HepG2 (cell line): ENCODE data around the gene CDCA4. TPM values are rescaled to one million over a fixed set of nuclear protein-coding genes. Genes with fewer than 3 reads are reported as not detected.

Experiments
- ATAC-seq: fragments of 200-7000 bp; cut with Tn5 transposase; 3 replicates; pipeline ENCODE4 v1.9.1; 2020; ENCODE audit warnings: mild to moderate bottlenecking, moderate library complexity
- BruUV-seq: library from RNA; stranded (reverse); fragments of 400-500 nt; replicated peaks from 2 replicates; lab custom pipeline; 2021; lab: Mats Ljungman, UMichigan
- CTCF ChIA-PET: fragments of 300-600 bp; formaldehyde crosslinking; extraction: SDS; loops from one replicate; lab custom pipeline; 2021; ENCODE audit warnings: low total read pairs, inconsistent platforms, low intra/inter-chr PET ratio; lab: Yijun Ruan, JAX
- POLR2A ChIA-PET: fragments of 350-600 bp; sonication (Branson Sonifier 250); formaldehyde crosslinking; loops from one replicate; lab custom pipeline; 2020; ENCODE audit warnings: antibody characterized with exemption, inconsistent platforms; lab: Yijun Ruan, JAX
- DNase-seq: peaks from one replicate; pipeline ENCODE4 v3.0.0-alpha.2; 2015; ENCODE audit warnings: low spot score
- FAIRE-seq: peaks from 3 replicates; lab custom pipeline; 2011; peaks lifted over from hg19 to GRCh38; lab: Jason Lieb, UNC
- H2AFZ ChIP-seq: one replicate; pipeline ENCODE4 v1.6.1; 2011; ENCODE audit warnings: low read length, inconsistent platforms
- H3K27ac ChIP-seq: fragments of 300-600 bp; 3 replicates; pipeline ENCODE4 v1.8.0; 2011; ENCODE audit warnings: mixed run types, mild to moderate bottlenecking, mixed read lengths, low read length, inconsistent platforms; ENCODE audit not compliant: insufficient read depth; ENCODE audit errors: extremely low read length
- H3K27me3 ChIP-seq, 2 experiments: fragments of 200-600 bp in 1 of 2; 2 replicates in 1 of 2; 3 replicates in 1 of 2; pipeline versions ENCODE4 v1.6.0 to v1.8.0; 2011; ENCODE audit warnings: low read length in 2 of 2, mild to moderate bottlenecking in 2 of 2, moderate library complexity in 2 of 2, inconsistent platforms in 1 of 2; ENCODE audit not compliant: insufficient read depth in 2 of 2, control insufficient read depth in 1 of 2
- H3K36me3 ChIP-seq, 2 experiments: fragments of 200-600 bp in 1 of 2; replicated peaks in 1 of 2; 2 replicates in 1 of 2; 3 replicates in 1 of 2; pipeline versions ENCODE4 v1.5.1 to v1.8.0; 2011; ENCODE audit warnings: low read length in 2 of 2, inconsistent platforms in 1 of 2; ENCODE audit not compliant: insufficient read depth in 2 of 2, control insufficient read depth in 1 of 2
- H3K4me1 ChIP-seq: 2 replicates; pipeline ENCODE4 v1.5.1; 2012; ENCODE audit warnings: low read length, inconsistent platforms; ENCODE audit not compliant: insufficient read depth
- H3K4me2 ChIP-seq: 2 replicates; pipeline ENCODE4 v1.6.0; 2011; ENCODE audit warnings: low read depth, low read length, inconsistent platforms
- H3K4me3 ChIP-seq, 3 experiments: fragments of 200-600 bp in 1 of 3; sonication (generic), shearing (Covaris generic) in 1 of 3; replicated peaks in 1 of 3; 2 replicates each; pipeline ENCODE4 v1.5.1; 2011 to 2016; ENCODE audit warnings: low read length in 3 of 3, inconsistent platforms in 2 of 3, low read depth in 2 of 3, mild to moderate bottlenecking in 2 of 3, control low read depth in 1 of 3, mixed read lengths in 1 of 3; ENCODE audit not compliant: insufficient read depth in 1 of 3
- H3K79me2 ChIP-seq: one replicate; pipeline ENCODE4 v1.6.1; 2011; ENCODE audit warnings: low read length, inconsistent platforms; ENCODE audit not compliant: insufficient read depth
- H3K9ac ChIP-seq: 2 replicates; pipeline ENCODE4 v1.6.0; 2011; ENCODE audit warnings: mild to moderate bottlenecking, low read depth, low read length, inconsistent platforms; ENCODE audit not compliant: insufficient read depth
- H3K9me3 ChIP-seq: 2 replicates; pipeline ENCODE4 v1.5.1; 2012; ENCODE audit warnings: mild to moderate bottlenecking, low read length
- H4K20me1 ChIP-seq: 2 replicates; pipeline ENCODE4 v1.6.0; 2011; ENCODE audit warnings: inconsistent platforms, mild to moderate bottlenecking, low read length, moderate library complexity; ENCODE audit not compliant: insufficient read depth
- ARNT ChIP-seq: fragments of 450-650 bp; IDR thresholded peaks from 2 replicates; pipeline ENCODE4 v1.6.1; 2017
- CCDC6 ChIP-seq: sonication (generic); formaldehyde crosslinking; IDR thresholded peaks from 2 replicates; pipeline ENCODE4 v1.8.1; 2022; ENCODE audit warnings: mild to moderate bottlenecking, missing genetic modification reagents, moderate library complexity
- FOSL2 ChIP-seq: sonication (generic); formaldehyde crosslinking; IDR thresholded peaks from 2 replicates; pipeline ENCODE4 v1.4.0; 2020; ENCODE audit warnings: missing genetic modification reagents
- FOXP1 ChIP-seq, 2 experiments: fragments of 450-650 bp in 1 of 2; IDR thresholded peaks; 2 replicates each; pipeline ENCODE4 v1.6.1; 2017 to 2018; ENCODE audit warnings: antibody characterized with exemption in 1 of 2
- RELA ChIP-seq: sonication (generic); formaldehyde crosslinking; IDR thresholded peaks from 2 replicates; pipeline ENCODE4 v1.4.0; 2020; ENCODE audit warnings: missing genetic modification reagents
- ZBTB8A ChIP-seq: sonication (generic); formaldehyde crosslinking; IDR thresholded peaks from 2 replicates; pipeline ENCODE4 v1.4.0; 2020; ENCODE audit warnings: mild to moderate bottlenecking, low read depth, missing genetic modification reagents, borderline replicate concordance
- ZNF432 ChIP-seq: sonication (generic); formaldehyde crosslinking; IDR thresholded peaks from 2 replicates; pipeline ENCODE4 v1.5.0; 2020; ENCODE audit warnings: missing genetic modification reagents, mild to moderate bottlenecking, borderline replicate concordance
- ZNF749 ChIP-seq: sonication (generic); formaldehyde crosslinking; IDR thresholded peaks from 2 replicates; pipeline ENCODE4 v1.8.0; 2022; ENCODE audit warnings: mild to moderate bottlenecking, missing genetic modification reagents, moderate library complexity, borderline replicate concordance
- WGBS: methylation state at CpG from one replicate; pipeline ENCODE4 v1.1.6; 2017; ENCODE audit warnings: low lambda C conversion rate; 5-methylcytosine and 5-hydroxymethylcytosine counted together
- in situ Hi-C: cut with HindIII; loops from 2 replicates; pipeline ENCODE4 v1.10.0; 2017; ENCODE audit warnings: low pct_unique_long_range_greater_than_20kb; ENCODE audit not compliant: extremely low pct_ligation_motif_present
- intact Hi-C: fragments of 100-400 bp; cut with micrococcal nuclease; formaldehyde crosslinking; loops from one replicate; pipeline ENCODE4 v1.10.0; 2022; ENCODE audit not compliant: unreplicated experiment
- polyA plus RNA-seq, 8 experiments: library from polyadenylated mRNA; depleted of rRNA in 3 of 8; stranded (reverse) in 7 of 8; unstranded in 1 of 8; fragments of >200 nt; fragmentation: Illumina TruSeq in 4 of 8; extraction: Trizol in 4 of 8; gene quantifications; 2 replicates each; pipeline versions ENCODE4 v1.2.1 to v1.2.3, GENCODE V29; 2011 to 2016; ENCODE audit warnings: low read depth in 4 of 8, missing spikeins in 1 of 8, mixed read lengths in 1 of 8; ENCODE audit not compliant: insufficient read depth in 1 of 8
- total RNA-seq, 5 experiments: library from RNA; depleted of rRNA; stranded (reverse); fragments of >200 nt; fragmentation: Illumina TruSeq; extraction: Trizol; gene quantifications; 2 replicates each; pipeline ENCODE4 v1.2.3, GENCODE V29; 2016; ENCODE audit warnings: low read depth in 1 of 5
- TF ChIP-seq, protein P1 (sequence below): sonication (generic); formaldehyde crosslinking; IDR thresholded peaks from 2 replicates; pipeline ENCODE4 v1.4.0; 2020; ENCODE audit warnings: missing genetic modification reagents
- TF ChIP-seq, protein P2 (sequence below): sonication (generic); formaldehyde crosslinking; IDR thresholded peaks from 2 replicates; pipeline ENCODE4 v1.5.1; 2020; ENCODE audit warnings: mild to moderate bottlenecking, missing genetic modification reagents, moderate library complexity

Gene CDCA4
- total and polyA plus RNA-seq, 2 of the 13 experiments (the other 11 are each of a cell fraction or from before 2014, with no cell fraction given): 19.7 to 43.1 TPM

DNA sequence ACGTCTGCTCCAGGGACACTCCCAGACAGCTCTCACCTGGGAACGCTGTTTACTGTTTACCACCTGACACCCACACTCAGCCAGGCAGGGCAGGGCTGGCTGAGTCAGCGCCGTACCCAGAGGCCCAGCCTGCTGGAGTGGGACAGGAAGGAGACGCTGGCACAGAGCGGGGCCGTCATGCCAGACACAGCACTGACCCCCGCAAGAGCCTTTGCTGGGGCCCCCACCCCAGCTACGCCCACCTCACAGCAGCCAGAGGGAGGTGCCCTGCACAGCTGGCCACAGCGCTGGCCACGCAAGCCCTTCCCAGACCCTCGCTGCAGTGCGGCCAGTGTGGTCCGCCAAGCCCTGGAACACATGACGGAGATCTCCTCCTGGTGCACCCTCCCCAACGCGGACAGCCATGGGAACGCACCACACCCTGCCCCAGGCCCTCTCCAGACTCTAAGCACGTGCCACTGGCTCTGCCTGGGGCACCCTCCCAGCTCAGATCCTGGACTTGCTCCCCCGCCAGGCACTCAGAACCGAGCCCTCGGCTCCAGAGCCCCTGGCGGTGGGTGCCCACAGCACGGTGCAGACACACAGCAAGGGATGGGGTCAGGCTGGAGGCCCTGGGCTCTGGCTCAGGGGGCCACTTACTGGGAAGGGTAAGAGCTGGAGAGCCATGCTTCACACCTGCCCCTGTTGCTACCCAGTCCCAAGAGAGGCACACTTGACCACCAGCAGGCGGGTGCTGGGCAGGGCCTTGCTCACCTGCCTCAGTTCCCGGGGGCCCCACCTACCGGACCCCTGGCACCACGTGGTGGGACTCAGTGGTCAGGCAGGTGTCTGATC, 48.4 kb downstream of the CDCA4 start:
- 40% methylated on average over 3 of the region's 28 CpGs for WGBS
- no peaks in the 10 kb centered on the region for H4K20me1 ChIP-seq
- no peak for FAIRE-seq
- in situ Hi-C loops: loop anchor here (5.0 kb wide), 1 partner anchor 75 kb away; no protein-coding TSS in a partner anchor
- no peak overlapping the region for H3K4me2 ChIP-seq
- no peaks in the 10 kb centered on the region for H3K9me3 ChIP-seq
- DNase-seq: no peak
- intact Hi-C loops: no loop called here
- H3K79me2 ChIP-seq: no peaks in the 10 kb centered on the region
- TF ChIP-seq RELA: no peak
- peak; percentile 54 for TF ChIP-seq FOSL2 (CRISPR knock-in tag)
- no peak for TF ChIP-seq FOXP1 (IDR thresholded peaks at IDR 0.05)
- peak; percentile 75 for TF ChIP-seq FOXP1 (CRISPR knock-in tag; IDR thresholded peaks at IDR 0.05)
- H3K4me3 ChIP-seq: no peak overlapping the region
- no peak overlapping the region for H3K27ac ChIP-seq
- BruUV-seq: no TSS peak
- peaks cover 41% of the 10 kb centered on the region for H3K4me1 ChIP-seq
- POLR2A ChIA-PET: interaction anchor here (0.8 kb wide), 1 partner anchor 73 kb away, joined by 3 read pairs; no protein-coding TSS in a partner anchor
- H2AFZ ChIP-seq: no peak overlapping the region
- peaks cover 17 to 91% of the 10 kb centered on the region in 2 experiments for H3K27me3 ChIP-seq
- no peaks in the 10 kb centered on the region for H3K36me3 ChIP-seq
- ATAC-seq: peak; percentile 4; the same call in 1 of the 3 replicates
- no peak overlapping the region for H3K9ac ChIP-seq
- CTCF ChIA-PET: interaction anchor here (1.9 kb wide), 1 partner anchor 73 kb away, joined by 6 read pairs; no protein-coding TSS in a partner anchor

DNA sequence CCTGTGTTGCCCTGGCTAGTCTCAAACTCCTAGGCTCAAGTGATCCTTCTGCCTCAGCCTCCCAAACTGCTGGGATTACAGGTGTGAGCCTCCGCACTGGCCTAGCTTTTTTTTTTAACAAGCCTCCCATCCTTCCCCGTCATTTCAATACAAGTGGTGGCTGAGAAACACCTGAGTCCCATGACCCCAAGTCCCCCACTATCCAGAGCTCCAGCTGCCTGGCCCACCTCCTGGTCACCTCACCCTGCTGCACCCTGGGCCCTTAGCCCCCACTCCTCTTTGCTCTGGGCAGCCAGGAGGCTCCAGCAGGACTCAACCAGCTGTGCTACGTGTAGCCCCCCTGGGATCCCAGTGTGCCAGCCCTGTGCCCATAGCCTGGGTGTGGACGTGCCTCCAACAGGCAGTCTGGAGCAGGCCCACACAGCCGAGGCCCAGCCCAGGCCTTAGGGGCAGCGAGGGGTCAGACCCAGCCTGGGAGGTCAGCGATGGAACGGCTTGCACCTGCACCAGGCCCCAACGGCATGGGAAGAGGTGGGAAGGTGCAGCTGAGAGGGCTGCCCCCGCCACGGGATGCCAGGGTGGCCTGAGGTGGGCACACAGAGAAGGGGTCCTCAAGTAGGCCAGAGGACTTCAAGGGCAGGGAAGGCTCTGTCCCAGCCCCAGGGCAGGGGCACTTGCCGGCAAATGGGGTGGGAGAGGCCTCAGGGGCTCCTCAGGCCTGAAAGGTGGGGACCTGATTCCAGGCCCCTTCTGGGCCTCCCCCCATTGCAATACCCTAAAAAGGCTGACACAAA, 49.2 kb downstream of the CDCA4 start:
- POLR2A ChIA-PET: no interaction called here
- Histone ChIP-seq H3K4me3 (no peak overlapping the region), H3K36me3 (no peaks in the 10 kb centered on the region), H3K27ac (no peak overlapping the region), H3K4me1 (peaks cover 36% of the 10 kb centered on the region), H2AFZ (no peak overlapping the region), H3K9ac (no peak overlapping the region), H3K79me2 (no peaks in the 10 kb centered on the region), H3K9me3 (no peaks in the 10 kb centered on the region), H4K20me1 (no peaks in the 10 kb centered on the region), H3K4me2 (no peak overlapping the region), H3K27me3 (peaks cover 16 to 91% of the 10 kb centered on the region in 2 experiments)
- FAIRE-seq (no peak), ATAC-seq (no peak), DNase-seq (no peak)
- no TSS peak for BruUV-seq
- CTCF ChIA-PET: interaction anchor here (1.9 kb wide), 1 partner anchor 74 kb away, joined by 6 read pairs; no protein-coding TSS in a partner anchor
- WGBS: 29% methylated on average over 11 of the region's 12 CpGs
- intact Hi-C loops: no loop called here
- in situ Hi-C loops: loop anchor here (5.0 kb wide), 1 partner anchor 76 kb away; no protein-coding TSS in a partner anchor
- TF ChIP-seq ZNF432 (CRISPR knock-in tag): no peak
- TF ChIP-seq CCDC6 (CRISPR knock-in tag): no peak
- TF ChIP-seq ARNT: no peak
- TF ChIP-seq, protein P1, sequence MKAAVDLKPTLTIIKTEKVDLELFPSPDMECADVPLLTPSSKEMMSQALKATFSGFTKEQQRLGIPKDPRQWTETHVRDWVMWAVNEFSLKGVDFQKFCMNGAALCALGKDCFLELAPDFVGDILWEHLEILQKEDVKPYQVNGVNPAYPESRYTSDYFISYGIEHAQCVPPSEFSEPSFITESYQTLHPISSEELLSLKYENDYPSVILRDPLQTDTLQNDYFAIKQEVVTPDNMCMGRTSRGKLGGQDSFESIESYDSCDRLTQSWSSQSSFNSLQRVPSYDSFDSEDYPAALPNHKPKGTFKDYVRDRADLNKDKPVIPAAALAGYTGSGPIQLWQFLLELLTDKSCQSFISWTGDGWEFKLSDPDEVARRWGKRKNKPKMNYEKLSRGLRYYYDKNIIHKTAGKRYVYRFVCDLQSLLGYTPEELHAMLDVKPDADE (CRISPR knock-in tag): no peak
- TF ChIP-seq ZBTB8A (CRISPR knock-in tag): no peak
- TF ChIP-seq, protein P2, sequence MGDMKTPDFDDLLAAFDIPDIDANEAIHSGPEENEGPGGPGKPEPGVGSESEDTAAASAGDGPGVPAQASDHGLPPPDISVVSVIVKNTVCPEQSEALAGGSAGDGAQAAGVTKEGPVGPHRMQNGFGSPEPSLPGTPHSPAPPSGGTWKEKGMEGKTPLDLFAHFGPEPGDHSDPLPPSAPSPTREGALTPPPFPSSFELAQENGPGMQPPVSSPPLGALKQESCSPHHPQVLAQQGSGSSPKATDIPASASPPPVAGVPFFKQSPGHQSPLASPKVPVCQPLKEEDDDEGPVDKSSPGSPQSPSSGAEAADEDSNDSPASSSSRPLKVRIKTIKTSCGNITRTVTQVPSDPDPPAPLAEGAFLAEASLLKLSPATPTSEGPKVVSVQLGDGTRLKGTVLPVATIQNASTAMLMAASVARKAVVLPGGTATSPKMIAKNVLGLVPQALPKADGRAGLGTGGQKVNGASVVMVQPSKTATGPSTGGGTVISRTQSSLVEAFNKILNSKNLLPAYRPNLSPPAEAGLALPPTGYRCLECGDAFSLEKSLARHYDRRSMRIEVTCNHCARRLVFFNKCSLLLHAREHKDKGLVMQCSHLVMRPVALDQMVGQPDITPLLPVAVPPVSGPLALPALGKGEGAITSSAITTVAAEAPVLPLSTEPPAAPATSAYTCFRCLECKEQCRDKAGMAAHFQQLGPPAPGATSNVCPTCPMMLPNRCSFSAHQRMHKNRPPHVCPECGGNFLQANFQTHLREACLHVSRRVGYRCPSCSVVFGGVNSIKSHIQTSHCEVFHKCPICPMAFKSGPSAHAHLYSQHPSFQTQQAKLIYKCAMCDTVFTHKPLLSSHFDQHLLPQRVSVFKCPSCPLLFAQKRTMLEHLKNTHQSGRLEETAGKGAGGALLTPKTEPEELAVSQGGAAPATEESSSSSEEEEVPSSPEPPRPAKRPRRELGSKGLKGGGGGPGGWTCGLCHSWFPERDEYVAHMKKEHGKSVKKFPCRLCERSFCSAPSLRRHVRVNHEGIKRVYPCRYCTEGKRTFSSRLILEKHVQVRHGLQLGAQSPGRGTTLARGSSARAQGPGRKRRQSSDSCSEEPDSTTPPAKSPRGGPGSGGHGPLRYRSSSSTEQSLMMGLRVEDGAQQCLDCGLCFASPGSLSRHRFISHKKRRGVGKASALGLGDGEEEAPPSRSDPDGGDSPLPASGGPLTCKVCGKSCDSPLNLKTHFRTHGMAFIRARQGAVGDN (CRISPR knock-in tag): no peak
- no peak for TF ChIP-seq ZNF749 (CRISPR knock-in tag)
